B cell (primary cell): ENCODE measurements around the gene NCK2. TPM values are rescaled to one million over a fixed set of nuclear protein-coding genes. Genes with fewer than 3 reads are reported as not detected.
A peak's percentile ranks its signal among the peaks of the same experiment; 100 is the strongest.

Source experiments
- ATAC-seq: fragments of 200-7000 bp; cut with Tn5 transposase; one replicate; pipeline ENCODE4 v1.10.0; 2021; ENCODE audit warnings: low read depth, mild to moderate bottlenecking, moderate number of reproducible peaks, moderate library complexity
- CTCF ChIA-PET: fragments of 350-600 bp; sonication (Branson Sonifier 250); formaldehyde crosslinking; loops from one replicate; lab custom pipeline; 2021; ENCODE audit warnings: antibody characterized with exemption, inconsistent platforms; lab: Charles Lee
- POLR2A ChIA-PET: fragments of 350-600 bp; sonication (Branson Sonifier 250); formaldehyde crosslinking; loops from one replicate; lab custom pipeline; 2021; ENCODE audit warnings: antibody characterized with exemption; lab: Charles Lee
- DNase-seq: peaks from one replicate; pipeline ENCODE4 v3.0.0; 2013
- H2AFZ ChIP-seq: 2 replicates; pipeline ENCODE4 v1.6.1; 2012; ENCODE audit warnings: mild to moderate bottlenecking, low read depth, low read length; ENCODE audit not compliant: insufficient read depth, poor library complexity, severe bottlenecking
- H3K27ac ChIP-seq, 2 donors: 1 replicate in 1 of 2; 2 replicates in 1 of 2; pipeline ENCODE4 v1.5.1; 2012 to 2013; ENCODE audit warnings: low read length in 2 of 2, mild to moderate bottlenecking in 2 of 2, moderate library complexity in 1 of 2
- H3K27me3 ChIP-seq, 4 experiments: fragments of 200-600 bp in 1 of 4; sonication (generic) in 1 of 4; replicated peaks in 1 of 4; 1 replicate in 2 of 4; 2 replicates in 2 of 4; pipeline versions ENCODE4 v1.6.1 to v1.7.0; 2013 to 2016; ENCODE audit warnings: low read length in 3 of 4, mild to moderate bottlenecking in 2 of 4, mixed read lengths in 1 of 4, moderate library complexity in 1 of 4; ENCODE audit not compliant: insufficient read depth in 4 of 4, control insufficient read depth in 3 of 4; ENCODE audit errors: control extremely low read depth in 1 of 4
- H3K36me3 ChIP-seq, 2 experiments: replicated peaks in 1 of 2; 1 replicate in 1 of 2; 2 replicates in 1 of 2; pipeline versions ENCODE4 v1.6.1 to v1.7.1; 2013; ENCODE audit warnings: low read length in 1 of 2; ENCODE audit not compliant: insufficient read depth in 2 of 2, control insufficient read depth in 1 of 2; ENCODE audit errors: control extremely low read depth in 1 of 2, extremely low read depth in 1 of 2
- H3K4me1 ChIP-seq, 2 donors: fragments of 200-600 bp in 1 of 2; sonication (generic) in 1 of 2; 1 replicate in 1 of 2; 2 replicates in 1 of 2; pipeline versions ENCODE4 v1.5.1 to v1.6.1; 2013 to 2017; ENCODE audit warnings: low read length in 2 of 2; ENCODE audit not compliant: control insufficient read depth in 2 of 2, insufficient read depth in 2 of 2
- H3K4me2 ChIP-seq: replicated peaks from 2 replicates; pipeline ENCODE3; 2012; ENCODE audit warnings: mild to moderate bottlenecking, low read depth, low read length; ENCODE audit not compliant: poor library complexity, severe bottlenecking
- H3K4me3 ChIP-seq, 5 experiments: fragments of 200-600 bp in 1 of 5; sonication (generic) in 1 of 5; 1 replicate in 3 of 5; 2 replicates in 2 of 5; pipeline versions ENCODE4 v1.5.1 to v1.7.0; 2011 to 2016; ENCODE audit warnings: low read length in 4 of 5, mild to moderate bottlenecking in 4 of 5, low read depth in 2 of 5, control low read depth in 1 of 5, moderate library complexity in 1 of 5; ENCODE audit not compliant: insufficient read depth in 1 of 5; ENCODE audit errors: control extremely low read depth in 1 of 5, extremely low read depth in 1 of 5
- H3K79me2 ChIP-seq: fragments of 200-600 bp; sonication (generic); one replicate; pipeline ENCODE4 v1.6.0; 2016; ENCODE audit warnings: low read length; ENCODE audit not compliant: control insufficient read depth, insufficient read depth
- H3K9ac ChIP-seq: fragments of 200-600 bp; sonication (generic); 2 replicates; pipeline ENCODE4 v1.6.1; 2017; ENCODE audit warnings: mild to moderate bottlenecking, low read length, moderate library complexity
- H3K9me3 ChIP-seq, 3 donors: one replicate each; pipeline versions ENCODE4 v1.6.1 to v1.7.1; 2013; ENCODE audit warnings: low read length in 2 of 3; ENCODE audit not compliant: control insufficient read depth in 2 of 3, insufficient read depth in 1 of 3; ENCODE audit errors: control extremely low read depth in 1 of 3
- H4K20me1 ChIP-seq: 2 replicates; pipeline ENCODE4 v1.6.0; 2012; ENCODE audit warnings: mild to moderate bottlenecking, low read length; ENCODE audit not compliant: insufficient read depth, control insufficient read depth, poor library complexity, severe bottlenecking
- H3K27ac Mint-ChIP-seq: one replicate; pipeline ENCODE4 v1.8.0; 2021; ENCODE audit warnings: mixed read lengths
- H3K27me3 Mint-ChIP-seq: one replicate; pipeline ENCODE4 v1.8.0; 2021; ENCODE audit warnings: mixed read lengths
- H3K4me1 Mint-ChIP-seq: one replicate; pipeline ENCODE4 v1.8.0; 2021; ENCODE audit warnings: mixed read lengths
- H3K4me3 Mint-ChIP-seq: one replicate; pipeline ENCODE4 v1.8.0; 2021; ENCODE audit warnings: mixed read lengths
- H3K9me3 Mint-ChIP-seq: one replicate; pipeline ENCODE4 v1.8.0; 2022; ENCODE audit warnings: mixed read lengths; ENCODE audit not compliant: insufficient read depth
- EZH2 ChIP-seq: IDR thresholded peaks from 2 replicates; pipeline ENCODE4 v1.6.1; 2012; ENCODE audit warnings: borderline replicate concordance, low read depth, mild to moderate bottlenecking, moderate library complexity, low read length; ENCODE audit not compliant: insufficient read depth, poor library complexity, severe bottlenecking
- WGBS: methylation state at CpG from one replicate; pipeline ENCODE4 v1.1.5; 2013; ENCODE audit warnings: missing lambda C conversion rate; ENCODE audit not compliant: insufficient coverage; 5-methylcytosine and 5-hydroxymethylcytosine counted together
- intact Hi-C: fragments of 100-400 bp; cut with micrococcal nuclease; formaldehyde crosslinking; loops from one replicate; pipeline ENCODE4 v1.10.0; 2022
- polyA plus RNA-seq: library from polyadenylated mRNA; depleted of rRNA; stranded (reverse); fragments of >200 nt; gene quantifications from 2 replicates; pipeline ENCODE4 v1.2.3, GENCODE V29; 2012
- total RNA-seq, 2 donors: library from RNA; stranded (reverse); fragments of 120-200 nt in 1 of 2; gene quantifications; 1 replicate in 1 of 2; 2 replicates in 1 of 2; pipeline versions ENCODE4 v1.2.3 to v1.2.4, GENCODE V29; 2013 to 2022
- TF ChIP-seq, protein P1 (sequence below): fragments of 200-600 bp; IDR thresholded peaks from one replicate; pipeline ENCODE4 v1.8.0; 2022; ENCODE audit warnings: antibody characterized with exemption, mild to moderate bottlenecking

NCK2 gene
- total and polyA plus RNA-seq, 2 donors (not counting 1 experiment from before 2014, with no cell fraction given): 64.2 to 72.3 TPM

DNA sequence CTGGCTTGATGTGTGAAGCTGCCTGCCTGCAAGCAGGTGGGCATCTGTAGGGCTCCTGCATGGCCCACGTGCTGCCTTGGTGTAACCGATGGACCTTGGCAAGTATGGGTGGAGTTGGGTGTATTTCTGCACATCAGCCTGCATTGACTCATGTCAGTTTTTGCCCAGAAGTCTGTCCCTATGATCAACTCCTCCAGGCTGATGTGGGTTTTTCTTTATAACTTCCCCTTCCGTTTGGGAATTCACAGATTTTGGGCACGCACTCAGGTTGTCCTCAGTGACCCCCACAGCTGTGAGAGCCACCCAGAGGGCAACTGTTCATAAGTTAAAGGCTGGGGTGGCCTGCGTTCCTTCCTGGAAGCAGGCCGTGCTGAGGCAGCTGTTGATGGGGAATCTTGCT is 123.3 kb downstream of the NCK2 start:
- peaks cover 35 to 48% of the 10 kb centered on the region in 2 donors for H3K4me1 ChIP-seq
- H3K4me3 Mint-ChIP-seq: peak overlapping the region; percentile 44
- H3K36me3 ChIP-seq: peaks cover 0 to 28% of the 10 kb centered on the region in 2 experiments
- no peaks in the 10 kb centered on the region for H3K9me3 ChIP-seq
- H3K9ac ChIP-seq: no peak overlapping the region
- ChIA-PET CTCF (no interaction called here), POLR2A (no interaction called here)
- no peaks in the 10 kb centered on the region for H3K27me3 Mint-ChIP-seq
- no peak for TF ChIP-seq EZH2
- TF ChIP-seq, protein P1, sequence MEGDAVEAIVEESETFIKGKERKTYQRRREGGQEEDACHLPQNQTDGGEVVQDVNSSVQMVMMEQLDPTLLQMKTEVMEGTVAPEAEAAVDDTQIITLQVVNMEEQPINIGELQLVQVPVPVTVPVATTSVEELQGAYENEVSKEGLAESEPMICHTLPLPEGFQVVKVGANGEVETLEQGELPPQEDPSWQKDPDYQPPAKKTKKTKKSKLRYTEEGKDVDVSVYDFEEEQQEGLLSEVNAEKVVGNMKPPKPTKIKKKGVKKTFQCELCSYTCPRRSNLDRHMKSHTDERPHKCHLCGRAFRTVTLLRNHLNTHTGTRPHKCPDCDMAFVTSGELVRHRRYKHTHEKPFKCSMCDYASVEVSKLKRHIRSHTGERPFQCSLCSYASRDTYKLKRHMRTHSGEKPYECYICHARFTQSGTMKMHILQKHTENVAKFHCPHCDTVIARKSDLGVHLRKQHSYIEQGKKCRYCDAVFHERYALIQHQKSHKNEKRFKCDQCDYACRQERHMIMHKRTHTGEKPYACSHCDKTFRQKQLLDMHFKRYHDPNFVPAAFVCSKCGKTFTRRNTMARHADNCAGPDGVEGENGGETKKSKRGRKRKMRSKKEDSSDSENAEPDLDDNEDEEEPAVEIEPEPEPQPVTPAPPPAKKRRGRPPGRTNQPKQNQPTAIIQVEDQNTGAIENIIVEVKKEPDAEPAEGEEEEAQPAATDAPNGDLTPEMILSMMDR: no peak
- peaks cover 92% of the 10 kb centered on the region for H4K20me1 ChIP-seq
- intact Hi-C loops: loop anchor here (5.0 kb wide), 1 partner anchor 36 kb away; no protein-coding TSS in a partner anchor
- peaks cover 99% of the 10 kb centered on the region for H3K79me2 ChIP-seq
- H3K27me3 ChIP-seq: no peaks in the 10 kb centered on the region
- WGBS: 46% methylated on average over 6 of the region's 6 CpGs
- no peak overlapping the region for H2AFZ ChIP-seq
- H3K4me1 Mint-ChIP-seq: peaks cover 81% of the 10 kb centered on the region
- H3K4me2 ChIP-seq: peak overlapping the region; percentile 29
- H3K9me3 Mint-ChIP-seq: no peaks in the 10 kb centered on the region
- DNase-seq: peak; percentile 27
- H3K27ac Mint-ChIP-seq: peak overlapping the region; percentile 83
- no peak overlapping the region for H3K4me3 ChIP-seq
- ATAC-seq: peak; percentile 51
- H3K27ac ChIP-seq: peak overlapping the region in 1 of 2 donors; percentile 8

- intact Hi-C loops: loop anchor here (5.0 kb wide), 1 partner anchor 37 kb away; no protein-coding TSS in a partner anchor
- H3K79me2 ChIP-seq: peaks cover 98% of the 10 kb centered on the region
- H3K9ac ChIP-seq: no peak overlapping the region
- H3K4me1 Mint-ChIP-seq: peaks cover 80% of the 10 kb centered on the region
- 89% methylated on average over 10 of the region's 13 CpGs for WGBS
- H3K27me3 ChIP-seq: no peaks in the 10 kb centered on the region
- no peaks in the 10 kb centered on the region for H3K9me3 Mint-ChIP-seq
- no peak overlapping the region for H3K4me2 ChIP-seq
- ChIA-PET POLR2A (no interaction called here), CTCF (no interaction called here)
- no peak overlapping the region for H3K4me3 ChIP-seq
- no peaks in the 10 kb centered on the region for H3K27me3 Mint-ChIP-seq
- no peak overlapping the region for H2AFZ ChIP-seq
- ATAC-seq (no peak), DNase-seq (no peak)
- TF ChIP-seq EZH2: no peak
- TF ChIP-seq, protein P1: no peak
- H3K27ac ChIP-seq: no peak overlapping the region
- no peak overlapping the region for H3K4me3 Mint-ChIP-seq
- no peaks in the 10 kb centered on the region for H3K9me3 ChIP-seq
- H4K20me1 ChIP-seq: peaks cover 91% of the 10 kb centered on the region
- H3K27ac Mint-ChIP-seq: peak overlapping the region; percentile 26
- peaks cover 0 to 23% of the 10 kb centered on the region in 2 experiments for H3K36me3 ChIP-seq
- peaks cover 40 to 44% of the 10 kb centered on the region in 2 donors for H3K4me1 ChIP-seq
Observed at GRCh38 chr2:105869341-105869740, 124.6 kb downstream of the NCK2 start.
